CD14-positive monocyte (primary cell): Measurements from ENCODE around the gene TDRD15. TPM values are rescaled to one million over a fixed set of nuclear protein-coding genes. Genes with fewer than 3 reads are reported as not detected.
A peak's percentile ranks its signal among the peaks of the same experiment; 100 is the strongest.

Experiments
- DNase-seq, 3 donors: peaks; one replicate each; pipeline ENCODE4 v3.0.0-alpha.2; 2011 to 2022
- H2AFZ ChIP-seq: 2 replicates; pipeline ENCODE4 v1.6.0; 2012; ENCODE audit warnings: mild to moderate bottlenecking, low read depth, low read length, inconsistent platforms; ENCODE audit not compliant: insufficient read depth, poor library complexity, severe bottlenecking
- H3K27ac ChIP-seq, 2 donors: 1 replicate in 1 of 2; 2 replicates in 1 of 2; pipeline ENCODE4 v1.5.1; 2012 to 2013; ENCODE audit warnings: low read length in 2 of 2, control low read depth in 1 of 2, inconsistent platforms in 1 of 2, low read depth in 1 of 2, mild to moderate bottlenecking in 1 of 2
- H3K27me3 ChIP-seq, 2 donors: one replicate each; pipeline versions ENCODE4 v1.6.0 to v1.6.1; 2011 to 2013; ENCODE audit warnings: low read length in 2 of 2; ENCODE audit not compliant: control insufficient read depth in 2 of 2, insufficient read depth in 2 of 2
- H3K36me3 ChIP-seq, 2 donors: replicated peaks in 1 of 2; 1 replicate in 1 of 2; 2 replicates in 1 of 2; pipeline versions ENCODE4 v1.5.1 to v1.6.1; 2012 to 2013; ENCODE audit warnings: low read length in 2 of 2, control low read depth in 1 of 2, inconsistent platforms in 1 of 2, mild to moderate bottlenecking in 1 of 2; ENCODE audit not compliant: insufficient read depth in 2 of 2, control insufficient read depth in 1 of 2
- H3K4me1 ChIP-seq, 2 donors: 1 replicate in 1 of 2; 2 replicates in 1 of 2; pipeline versions ENCODE4 v1.5.1 to v1.6.1; 2012 to 2013; ENCODE audit warnings: low read length in 2 of 2, control low read depth in 1 of 2, inconsistent platforms in 1 of 2, mild to moderate bottlenecking in 1 of 2, moderate library complexity in 1 of 2; ENCODE audit not compliant: insufficient read depth in 2 of 2, control insufficient read depth in 1 of 2
- H3K4me2 ChIP-seq: replicated peaks from 2 replicates; pipeline ENCODE3; 2012; ENCODE audit warnings: low read length, moderate library complexity, mild to moderate bottlenecking; ENCODE audit not compliant: poor library complexity, severe bottlenecking; ENCODE audit errors: extremely low read depth
- H3K4me3 ChIP-seq, 3 experiments: fragments of 200-600 bp in 1 of 3; sonication (generic) in 1 of 3; replicated peaks in 1 of 3; 1 replicate in 2 of 3; 2 replicates in 1 of 3; pipeline ENCODE4 v1.5.1; 2011 to 2013; ENCODE audit warnings: low read length in 3 of 3, mild to moderate bottlenecking in 3 of 3, control low read depth in 2 of 3, low read depth in 2 of 3, inconsistent platforms in 1 of 3, moderate library complexity in 1 of 3
- H3K79me2 ChIP-seq: 2 replicates; pipeline ENCODE4 v1.6.0; 2012; ENCODE audit warnings: mild to moderate bottlenecking, control low read depth, inconsistent platforms, low read length, moderate library complexity; ENCODE audit not compliant: insufficient read depth
- H3K9ac ChIP-seq: 2 replicates; pipeline ENCODE4 v1.6.0; 2017; ENCODE audit warnings: low read length, mild to moderate bottlenecking; ENCODE audit not compliant: insufficient read depth, poor library complexity, severe bottlenecking
- H3K9me3 ChIP-seq, 2 donors: replicated peaks in 1 of 2; 1 replicate in 1 of 2; 2 replicates in 1 of 2; pipeline versions ENCODE4 v1.5.1 to v1.6.1; 2012 to 2013; ENCODE audit warnings: low read length in 2 of 2, control low read depth in 1 of 2; ENCODE audit not compliant: control insufficient read depth in 1 of 2, insufficient read depth in 1 of 2
- H4K20me1 ChIP-seq: 2 replicates; pipeline ENCODE4 v1.6.0; 2012; ENCODE audit warnings: mild to moderate bottlenecking, low read length, control low read depth, moderate library complexity; ENCODE audit not compliant: insufficient read depth
- H3K27ac Mint-ChIP-seq, 7 donors: one replicate each; pipeline ENCODE4 v1.8.0; 2020; ENCODE audit warnings: mild to moderate bottlenecking in 7 of 7, mixed read lengths in 7 of 7, moderate library complexity in 6 of 7, inconsistent platforms in 2 of 7
- H3K27me3 Mint-ChIP-seq, 3 donors: one replicate each; pipeline ENCODE4 v1.8.0; 2021 to 2022; ENCODE audit warnings: low read depth in 3 of 3, mild to moderate bottlenecking in 3 of 3, mixed read lengths in 3 of 3, moderate library complexity in 3 of 3, inconsistent platforms in 1 of 3
- H3K36me3 Mint-ChIP-seq, 2 donors: one replicate each; pipeline ENCODE4 v1.8.0; 2020; ENCODE audit warnings: mixed read lengths in 2 of 2, inconsistent platforms in 1 of 2, mild to moderate bottlenecking in 1 of 2
- H3K4me1 Mint-ChIP-seq: one replicate; pipeline ENCODE4 v1.8.0; 2020; ENCODE audit warnings: mild to moderate bottlenecking, mixed read lengths
- H3K4me3 Mint-ChIP-seq, 2 donors: one replicate each; pipeline ENCODE4 v1.8.0; 2020; ENCODE audit warnings: mild to moderate bottlenecking in 2 of 2, mixed read lengths in 2 of 2, moderate library complexity in 1 of 2
- H3K9me3 Mint-ChIP-seq, 7 donors: one replicate each; pipeline ENCODE4 v1.8.0; 2020 to 2022; ENCODE audit warnings: mixed read lengths in 7 of 7, mild to moderate bottlenecking in 6 of 7, moderate library complexity in 6 of 7, inconsistent platforms in 2 of 7
- CTCF ChIP-seq: fragments of 200-600 bp; IDR thresholded peaks from one replicate; pipeline ENCODE4 v1.8.0; 2022; ENCODE audit warnings: antibody characterized with exemption, mild to moderate bottlenecking
- WGBS: methylation state at CpG from one replicate; pipeline ENCODE4 v1.1.5; 2013; ENCODE audit warnings: missing lambda C conversion rate; ENCODE audit not compliant: insufficient coverage; 5-methylcytosine and 5-hydroxymethylcytosine counted together
- intact Hi-C, 2 donors: fragments of 100-400 bp; cut with micrococcal nuclease; formaldehyde crosslinking; loops; one replicate each; pipeline versions ENCODE4 v1.15.0 to v1.15.1; 2023
- polyA plus RNA-seq, 3 donors: library from polyadenylated mRNA; depleted of rRNA in 1 of 3; unstranded in 2 of 3; stranded (reverse) in 1 of 3; fragments of 300-500 nt in 2 of 3; fragments of >200 nt in 1 of 3; fragmentation: Illumina TruSeq in 2 of 3; gene quantifications; 1 replicate in 2 of 3; 2 replicates in 1 of 3; pipeline ENCODE4 v1.2.3, GENCODE V29; 2012 to 2021

Gene TDRD15
- polyA plus RNA-seq, 3 donors, result not detected

GRCh38 chr2:21161832-21162614 lies 38.3 kb downstream of the TDRD15 start:
- H3K4me1 Mint-ChIP-seq, result no peaks in the 10 kb centered on the region
- no peaks in the 10 kb centered on the region for H3K36me3 Mint-ChIP-seq
- DNase-seq, result no peak
- H3K4me3 Mint-ChIP-seq, result no peak overlapping the region
- Histone ChIP-seq H3K9me3 (peaks cover 0 to 13% of the 10 kb centered on the region in 2 donors), H3K36me3 (no peaks in the 10 kb centered on the region), H3K27me3 (no peaks in the 10 kb centered on the region), H2AFZ (no peak overlapping the region), H4K20me1 (no peaks in the 10 kb centered on the region), H3K9ac (no peak overlapping the region), H3K4me1 (no peaks in the 10 kb centered on the region), H3K4me3 (no peak overlapping the region), H3K4me2 (no peak overlapping the region), H3K27ac (no peak overlapping the region), H3K79me2 (no peaks in the 10 kb centered on the region)
- peaks cover 0 to 3% (median 2%) of the 10 kb centered on the region in 3 donors for H3K27me3 Mint-ChIP-seq
- no peak overlapping the region for H3K27ac Mint-ChIP-seq
- TF ChIP-seq CTCF, result no peak
- intact Hi-C loops, result no loop called here
- 88% methylated on average over 5 of the region's 7 CpGs for WGBS
- peaks cover 0 to 5% (median 0%) of the 10 kb centered on the region in 7 donors for H3K9me3 Mint-ChIP-seq

GRCh38 chr2:21162615-21162878 lies 38.8 kb downstream of the TDRD15 start:
- no CpG with 5 or more reads among the region's 5 CpGs for WGBS
- Histone ChIP-seq H3K27ac (no peak overlapping the region), H3K36me3 (no peaks in the 10 kb centered on the region), H3K27me3 (no peaks in the 10 kb centered on the region), H3K9me3 (peaks cover 0 to 13% of the 10 kb centered on the region in 2 donors), H3K9ac (no peak overlapping the region), H3K79me2 (no peaks in the 10 kb centered on the region), H4K20me1 (no peaks in the 10 kb centered on the region), H3K4me1 (no peaks in the 10 kb centered on the region), H3K4me3 (no peak overlapping the region), H3K4me2 (no peak overlapping the region), H2AFZ (no peak overlapping the region)
- intact Hi-C loops, result no loop called here
- DNase-seq, result no peak
- Mint-ChIP-seq H3K27ac (peak overlapping the region in 1 of 7 donors; percentile 4), H3K36me3 (no peaks in the 10 kb centered on the region), H3K9me3 (peaks cover 0 to 5% (median 0%) of the 10 kb centered on the region in 7 donors), H3K4me1 (no peaks in the 10 kb centered on the region), H3K27me3 (peaks cover 0 to 3% (median 2%) of the 10 kb centered on the region in 3 donors), H3K4me3 (no peak overlapping the region)
- TF ChIP-seq CTCF, result no peak
